GM19023 (cell line): ENCODE results near the gene SMG6.
"Not testable (repeated sequence)": the region's sequence is repeated elsewhere in the genome, so short reads cannot be mapped to it uniquely, and the experiment has no call there.

ENCODE experiments used
- ATAC-seq: cut with Tn5 transposase; IDR thresholded peaks from one replicate; pipeline ENCODE4 v1.9.1; 2021; ENCODE audit warnings: mild to moderate bottlenecking, moderate library complexity; ENCODE audit not compliant: unreplicated experiment

Gene SMG6

GRCh38 chr17:2207815-2208515 is 95.6 kb downstream of the SMG6 start:
- ATAC-seq: no peak

GRCh38 chr17:2204393-2204792 is 99.2 kb downstream of the SMG6 start:
- no peak for ATAC-seq

GRCh38 chr17:2203818-2204217 is 99.8 kb downstream of the SMG6 start:
- no peak for ATAC-seq

- no peak for ATAC-seq
Observed at GRCh38 chr17:2202996-2203575, 100.5 kb downstream of the SMG6 start.

GRCh38 chr17:2202302-2202995 is 101.1 kb downstream of the SMG6 start:
- ATAC-seq: no peak

GRCh38 chr17:2199386-2199785 is 104.2 kb downstream of the SMG6 start:
- not testable (repeated sequence) for ATAC-seq

GRCh38 chr17:2198927-2199326 is 104.7 kb downstream of the SMG6 start:
- ATAC-seq: no peak

GRCh38 chr17:2197271-2197670 is 106.3 kb downstream of the SMG6 start:
- no peak for ATAC-seq

- no peak for ATAC-seq
Observed at GRCh38 chr17:2195729-2196128, 107.9 kb downstream of the SMG6 start.

GRCh38 chr17:2194889-2195335 is 108.7 kb downstream of the SMG6 start:
- no peak for ATAC-seq

GRCh38 chr17:2192367-2193057 is 111.1 kb downstream of the SMG6 start:
- ATAC-seq: no peak

- ATAC-seq: no peak
Observed at GRCh38 chr17:2191785-2192184, 111.8 kb downstream of the SMG6 start.

- ATAC-seq: no peak
Observed at GRCh38 chr17:2191227-2191626, 112.4 kb downstream of the SMG6 start.

- ATAC-seq: no peak
Observed at GRCh38 chr17:2190014-2190413, 113.6 kb downstream of the SMG6 start.

GRCh38 chr17:2188971-2189630 is 114.5 kb downstream of the SMG6 start:
- ATAC-seq: no peak

GRCh38 chr17:2187758-2188157 is 115.8 kb downstream of the SMG6 start:
- no peak for ATAC-seq

GRCh38 chr17:2186937-2187336 is 116.6 kb downstream of the SMG6 start:
- no peak for ATAC-seq

- no peak for ATAC-seq
Observed at GRCh38 chr17:2184993-2185931, 118.3 kb downstream of the SMG6 start.

GRCh38 chr17:2183346-2183745 is 120.2 kb downstream of the SMG6 start:
- ATAC-seq: no peak

- no peak for ATAC-seq
Observed at GRCh38 chr17:2181897-2182448, 121.6 kb downstream of the SMG6 start.
